ENCODE results near the gene CBX1. TPM values are rescaled to one million over a fixed set of nuclear protein-coding genes. Genes with fewer than 3 reads are reported as not detected.

Gene CBX1
- 10 to 100 TPM; 61.6 to 63.0 TPM for total RNA-seq

DNA sequence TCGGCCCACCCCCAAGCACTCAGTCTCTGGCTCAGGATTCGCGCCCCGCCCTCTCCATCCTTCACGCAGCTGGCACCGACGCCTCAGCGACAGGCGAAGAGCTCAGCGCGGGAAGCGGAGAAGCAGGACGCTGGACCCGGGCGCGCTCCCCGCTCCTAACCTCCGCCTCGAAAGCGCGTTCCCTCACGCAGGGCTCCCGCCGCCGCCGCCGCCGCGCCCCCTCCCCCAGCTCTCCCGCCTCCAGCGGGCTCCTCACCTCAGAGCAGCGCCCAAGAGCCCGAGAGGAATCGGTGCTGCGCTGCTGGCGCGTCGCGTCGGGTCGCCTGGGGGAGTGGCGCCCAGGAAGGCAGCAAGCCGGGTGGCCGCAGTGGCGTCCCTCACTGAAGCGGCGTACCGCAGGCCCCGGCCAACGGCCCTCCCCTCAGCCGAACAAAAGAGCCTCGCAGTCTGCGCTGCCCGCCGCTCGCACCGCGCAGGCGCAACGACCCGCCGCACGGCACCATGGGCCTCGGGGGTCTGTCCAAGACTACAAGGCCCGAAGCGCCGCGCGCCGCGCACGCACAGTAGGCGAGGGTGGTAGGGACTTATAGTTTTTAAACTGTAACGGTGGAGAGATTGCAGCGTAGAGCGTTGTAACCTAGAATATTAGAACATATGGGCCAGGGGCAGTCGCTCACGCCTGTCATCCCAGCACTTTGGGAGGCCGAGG, at the start of gene CBX1:
TSS of gene CBX1 (minus strand) at position 467 of the 709 bp plus-strand sequence. CDS start 24,474 bp downstream, outside the sequence.
- intact Hi-C loops (cut with micrococcal nuclease), result loop anchor here (1.0 to 10.0 kb wide), 5 partner anchors 53 to 1094 kb away; partner anchors contain the start of genes ATP5MC1, NFE2L1 and SCRN2
- Mint-ChIP-seq H3K27ac (peak within 1 kb of the TSS; percentile 81), H3K4me1 (ENCODE audit: low read depth) (peaks cover 34% of the 10 kb centered on the region), H3K36me3 (ENCODE audit: low read depth) (no peaks in the 10 kb centered on the region), H3K4me3 (peak within 1 kb of the TSS; percentile 97), H3K27me3 (ENCODE audit: low read depth) (no peaks in the 10 kb centered on the region), H3K9me3 (peaks cover 6% of the 10 kb centered on the region)
- DNase-seq, result peak; percentile 95
- CTCF ChIA-PET, result interaction anchor here (0.7 to 0.8 kb wide), 2 partner anchors 12 to 30 kb away, joined by 3 read pairs; no protein-coding TSS in a partner anchor

DNA sequence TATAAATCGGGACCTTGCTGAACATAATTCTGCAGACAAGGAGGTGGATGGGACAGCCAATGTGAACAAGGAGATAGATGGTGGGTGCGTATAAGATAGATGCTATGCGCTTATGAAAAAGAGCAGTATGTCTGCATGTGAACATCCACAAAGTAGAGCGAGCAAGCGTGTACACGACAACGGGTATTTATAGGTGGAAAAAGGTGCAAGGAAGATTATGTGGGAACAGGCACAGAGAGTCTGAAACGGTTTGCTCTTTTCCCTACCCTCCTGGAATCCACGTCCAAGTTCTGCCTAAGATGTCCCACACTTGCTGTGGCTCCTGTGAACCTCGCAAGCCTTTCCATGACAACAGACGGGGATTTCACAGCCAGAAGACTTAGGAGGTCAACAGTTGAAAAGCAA, 49.3 kb upstream of the CBX1 start:
- Mint-ChIP-seq H3K27ac (no peak overlapping the region), H3K4me1 (ENCODE audit: low read depth) (peaks cover under 1% of the 10 kb centered on the region), H3K4me3 (no peak overlapping the region), H3K9me3 (no peaks in the 10 kb centered on the region), H3K36me3 (ENCODE audit: low read depth) (no peaks in the 10 kb centered on the region), H3K27me3 (ENCODE audit: low read depth) (no peaks in the 10 kb centered on the region)
- CTCF ChIA-PET, result interaction anchor here (0.7 kb wide), 1 partner anchor 14 kb away, joined by 3 read pairs; no protein-coding TSS in a partner anchor
- no peak for DNase-seq
- intact Hi-C loops (cut with micrococcal nuclease), result no loop called here

DNA sequence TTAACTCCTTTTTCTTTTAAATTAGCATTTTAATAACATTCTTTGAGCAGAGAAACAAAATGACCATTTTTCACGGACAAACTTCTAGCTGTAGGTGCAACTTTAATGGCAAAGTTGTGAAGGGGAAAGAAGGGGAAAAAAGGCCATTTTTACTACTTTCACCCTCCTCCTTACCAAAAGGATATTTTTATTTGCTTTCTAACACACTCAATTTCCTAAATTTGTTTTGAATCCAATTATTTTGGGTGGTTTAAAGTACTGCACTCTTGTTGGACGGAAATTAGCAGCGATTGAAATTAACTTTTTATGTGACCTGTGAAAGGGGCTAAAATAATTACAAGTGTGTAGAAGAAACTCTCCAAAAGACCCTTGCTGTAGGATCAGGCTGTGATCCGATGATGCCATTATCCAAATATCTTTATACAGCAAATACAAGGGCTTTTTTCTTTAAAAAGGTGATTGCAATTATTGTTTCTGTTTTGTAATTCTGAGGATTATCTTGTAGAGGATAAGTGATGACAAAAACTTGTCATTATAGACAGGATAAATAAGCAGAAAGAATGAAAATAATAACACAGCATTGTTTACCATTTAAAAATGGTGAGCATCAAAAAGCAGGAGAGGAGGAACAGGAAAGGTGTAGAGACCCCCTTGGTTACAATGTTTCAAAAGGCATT, 48.6 kb upstream of the CBX1 start:
- Mint-ChIP-seq H3K4me3 (no peak overlapping the region), H3K9me3 (no peaks in the 10 kb centered on the region), H3K4me1 (ENCODE audit: low read depth) (peaks cover 4% of the 10 kb centered on the region), H3K27ac (no peak overlapping the region), H3K36me3 (ENCODE audit: low read depth) (no peaks in the 10 kb centered on the region), H3K27me3 (ENCODE audit: low read depth) (no peaks in the 10 kb centered on the region)
- intact Hi-C loops (cut with micrococcal nuclease), result no loop called here
- CTCF ChIA-PET, result interaction anchor here (1.0 to 1.1 kb wide), 2 partner anchors 8 to 24 kb away, joined by 3 read pairs; no protein-coding TSS in a partner anchor
- no peak for DNase-seq

DNA sequence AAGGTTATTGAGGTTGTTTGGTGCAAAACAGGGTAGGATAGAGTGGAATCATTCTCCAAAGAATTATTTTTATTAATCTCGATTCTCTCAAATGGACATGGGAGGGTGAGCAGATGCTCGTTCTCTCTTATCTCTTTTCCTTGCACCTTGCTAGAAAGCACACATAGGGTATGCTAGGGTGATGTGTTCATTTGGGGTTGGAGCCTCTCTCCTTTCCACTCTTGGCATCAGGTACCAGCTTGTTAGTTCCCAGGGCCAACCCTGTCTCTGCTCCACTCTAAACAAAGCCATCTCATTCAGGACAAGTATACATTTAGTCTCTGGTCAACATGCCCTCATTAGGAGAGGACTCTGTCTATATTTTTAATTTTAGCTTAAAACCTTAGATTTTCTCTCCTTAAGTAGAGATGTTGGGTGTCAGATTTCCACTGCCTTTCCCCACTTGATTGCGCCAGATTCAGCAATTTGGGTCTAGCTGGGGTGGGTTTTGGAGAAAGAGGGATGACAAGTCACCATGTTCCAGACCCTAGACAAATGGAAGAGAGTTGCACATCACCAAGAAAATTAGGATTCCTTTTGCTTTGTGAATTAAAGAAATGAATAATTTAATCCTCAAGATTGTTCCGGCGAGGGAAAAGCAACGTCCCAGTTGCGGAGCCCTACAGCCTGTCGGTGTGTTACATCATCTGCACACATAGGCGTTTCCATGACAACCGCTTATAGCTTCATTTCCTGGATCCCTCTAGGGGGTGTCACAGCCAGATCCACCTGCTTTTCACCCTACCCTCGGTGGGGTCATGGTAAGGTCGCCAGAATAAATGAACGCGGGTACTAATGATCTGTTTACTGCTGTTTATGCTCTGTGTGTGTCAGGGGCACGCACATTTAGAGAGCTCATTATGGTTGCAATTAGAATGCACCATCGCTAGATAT, 47.8 kb upstream of the CBX1 start:
- Mint-ChIP-seq H3K4me3 (no peak overlapping the region), H3K36me3 (ENCODE audit: low read depth) (no peaks in the 10 kb centered on the region), H3K9me3 (no peaks in the 10 kb centered on the region), H3K27ac (no peak overlapping the region), H3K27me3 (ENCODE audit: low read depth) (no peaks in the 10 kb centered on the region), H3K4me1 (ENCODE audit: low read depth) (peaks cover 4% of the 10 kb centered on the region)
- CTCF ChIA-PET, result interaction anchor here (1.0 to 1.1 kb wide), 2 partner anchors 8 to 24 kb away, joined by 3 read pairs; no protein-coding TSS in a partner anchor
- intact Hi-C loops (cut with micrococcal nuclease), result no loop called here
- no peak for DNase-seq

DNA sequence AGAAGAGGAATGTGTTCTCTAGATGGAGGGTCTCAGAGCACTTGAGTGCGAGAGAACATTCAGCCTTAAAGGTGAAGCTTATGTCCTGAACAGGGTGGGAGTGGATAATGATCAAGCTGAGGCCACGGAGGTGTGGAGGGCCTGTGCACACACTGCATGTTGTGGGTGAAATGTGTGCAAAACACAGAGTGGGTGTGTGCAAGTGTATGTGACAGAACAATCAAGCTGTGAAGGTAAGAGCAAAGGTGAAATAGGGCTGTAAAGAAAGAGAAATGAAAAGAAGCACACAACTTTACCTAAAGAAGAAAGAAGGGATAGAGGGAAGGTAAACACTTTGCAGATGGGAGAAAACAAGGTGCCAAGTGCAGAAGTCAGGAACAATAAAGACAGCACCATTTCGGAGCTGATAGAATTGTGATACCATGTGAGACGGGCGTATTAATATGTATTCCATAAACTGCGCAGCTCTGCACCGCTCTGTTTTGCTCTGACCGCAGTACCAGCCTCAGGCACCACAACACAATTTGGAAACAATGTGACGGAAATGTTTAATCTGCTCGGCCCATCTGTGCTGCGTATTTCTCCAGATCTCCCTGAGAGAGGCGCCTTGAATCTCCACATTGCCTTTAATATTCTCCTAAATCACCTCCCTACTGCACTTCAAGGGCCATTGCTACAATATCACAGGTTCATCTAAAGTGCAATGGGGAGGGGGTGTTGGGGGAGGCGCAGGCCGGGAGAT, 46.9 kb upstream of the CBX1 start:
- H3K27me3 Mint-ChIP-seq (ENCODE audit: low read depth), result no peaks in the 10 kb centered on the region
- peaks cover 4% of the 10 kb centered on the region for H3K4me1 Mint-ChIP-seq (ENCODE audit: low read depth)
- intact Hi-C loops (cut with micrococcal nuclease), result no loop called here
- H3K27ac Mint-ChIP-seq, result no peak overlapping the region
- H3K9me3 Mint-ChIP-seq, result no peaks in the 10 kb centered on the region
- CTCF ChIA-PET, result interaction anchor here (0.9 to 1.2 kb wide), 2 partner anchors 445 to 531 kb away, joined by 4 to 5 read pairs; partner anchors contain the start of gene HOXB5
- H3K4me3 Mint-ChIP-seq, result no peak overlapping the region
- DNase-seq, result no peak
- H3K36me3 Mint-ChIP-seq (ENCODE audit: low read depth), result no peaks in the 10 kb centered on the region

DNA sequence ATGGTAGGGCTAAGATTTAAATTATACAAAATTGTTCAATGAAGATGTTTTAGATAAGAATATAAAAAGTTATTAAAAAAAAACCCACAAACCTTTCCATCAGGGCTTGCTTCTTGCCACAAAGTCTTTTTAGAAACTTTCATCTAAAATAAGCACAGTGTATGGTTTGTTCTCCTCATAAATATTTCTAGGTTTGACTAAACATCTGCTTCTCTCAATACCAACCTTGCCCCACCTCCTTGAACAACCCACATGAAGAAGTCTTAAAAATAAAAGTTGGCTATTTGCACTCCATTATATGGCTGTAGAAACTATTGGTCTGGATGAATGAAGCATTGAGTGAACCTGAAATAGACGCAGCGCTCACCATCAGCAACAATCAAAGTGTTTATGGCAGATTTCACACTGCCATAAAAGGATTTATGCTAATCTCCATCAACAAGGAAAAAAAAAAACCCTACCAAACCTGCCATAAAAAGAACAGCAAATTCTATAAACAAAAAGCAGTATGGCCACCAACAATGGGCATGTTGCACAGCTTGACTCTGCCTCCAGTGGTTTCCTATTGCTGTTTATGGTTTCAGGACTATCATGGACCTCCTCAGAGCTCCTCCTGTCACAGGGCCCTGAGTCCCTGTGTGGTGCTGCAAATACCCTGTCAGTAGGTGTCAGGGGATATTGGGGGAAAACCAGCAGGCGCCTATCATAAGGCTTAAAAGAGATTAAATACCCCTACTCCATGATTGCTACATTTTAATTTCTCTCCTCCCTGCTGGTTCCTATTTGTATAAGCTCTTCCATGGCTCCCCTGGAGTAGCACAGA, 43.9 kb upstream of the CBX1 start:
- H3K36me3 Mint-ChIP-seq (ENCODE audit: low read depth), result peaks cover 2% of the 10 kb centered on the region
- no peak overlapping the region for H3K4me3 Mint-ChIP-seq
- no peaks in the 10 kb centered on the region for H3K27me3 Mint-ChIP-seq (ENCODE audit: low read depth)
- no peaks in the 10 kb centered on the region for H3K9me3 Mint-ChIP-seq
- no peak for DNase-seq
- intact Hi-C loops (cut with micrococcal nuclease), result no loop called here
- H3K4me1 Mint-ChIP-seq (ENCODE audit: low read depth), result peaks cover 11% of the 10 kb centered on the region
- no peak overlapping the region for H3K27ac Mint-ChIP-seq
- CTCF ChIA-PET, result interaction anchor here (2.0 kb wide), 1 partner anchor 10 kb away, joined by 4 read pairs; no protein-coding TSS in a partner anchor

DNA sequence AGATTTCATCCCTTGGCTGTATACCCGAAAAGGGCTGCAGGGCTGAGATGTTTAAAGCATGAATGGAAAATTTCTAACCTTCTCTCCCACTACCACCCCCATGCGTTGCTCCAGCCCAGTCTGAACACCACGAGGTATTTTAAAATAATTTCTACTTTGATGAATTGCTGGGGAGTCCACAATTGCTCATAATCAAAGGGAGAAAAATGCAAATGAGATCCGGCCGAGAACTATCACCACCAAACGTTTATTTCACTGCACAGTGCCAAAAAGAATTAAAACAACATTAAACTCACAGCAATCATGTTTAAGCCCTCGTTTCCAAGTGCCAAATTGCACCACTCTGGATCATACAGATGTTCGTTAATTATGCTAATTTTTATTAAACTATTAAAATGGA, 43.0 kb upstream of the CBX1 start:
- no peak overlapping the region for H3K27ac Mint-ChIP-seq
- H3K36me3 Mint-ChIP-seq (ENCODE audit: low read depth), result peaks cover 7% of the 10 kb centered on the region
- CTCF ChIA-PET, result interaction anchor here (0.6 to 2.0 kb wide), 3 partner anchors 9 to 69 kb away, joined by 3 to 4 read pairs (median 3); no protein-coding TSS in a partner anchor
- no peaks in the 10 kb centered on the region for H3K27me3 Mint-ChIP-seq (ENCODE audit: low read depth)
- DNase-seq, result no peak
- peaks cover 17% of the 10 kb centered on the region for H3K4me1 Mint-ChIP-seq (ENCODE audit: low read depth)
- H3K9me3 Mint-ChIP-seq, result no peaks in the 10 kb centered on the region
- H3K4me3 Mint-ChIP-seq, result no peak overlapping the region
- intact Hi-C loops (cut with micrococcal nuclease), result no loop called here

DNA sequence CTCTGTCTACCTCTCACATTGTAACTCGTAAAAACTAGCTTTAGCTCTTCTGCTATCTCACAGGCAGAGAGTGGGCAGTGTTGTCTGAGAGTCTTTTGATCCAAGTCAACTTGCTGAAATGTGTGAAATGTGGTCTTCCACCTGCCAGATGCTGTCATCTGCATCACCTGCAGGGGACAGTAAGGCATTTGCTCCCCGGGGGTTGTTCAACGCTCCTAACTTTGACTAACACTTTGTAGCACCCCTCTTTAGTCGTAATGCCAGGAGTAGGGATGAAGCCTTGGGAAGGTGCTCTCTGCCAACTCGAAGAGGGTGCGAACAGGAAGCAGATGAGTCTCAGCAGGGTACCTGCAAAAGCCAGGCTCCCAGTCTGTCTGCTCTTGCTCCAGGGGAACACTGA, 42.4 kb upstream of the CBX1 start:
- Mint-ChIP-seq H3K4me1 (ENCODE audit: low read depth) (peaks cover 17% of the 10 kb centered on the region), H3K27me3 (ENCODE audit: low read depth) (no peaks in the 10 kb centered on the region), H3K9me3 (no peaks in the 10 kb centered on the region), H3K36me3 (ENCODE audit: low read depth) (peaks cover 7% of the 10 kb centered on the region), H3K27ac (no peak overlapping the region), H3K4me3 (no peak overlapping the region)
- no peak for DNase-seq
- intact Hi-C loops (cut with micrococcal nuclease), result no loop called here
- CTCF ChIA-PET, result interaction anchor here (0.7 to 2.0 kb wide), 3 partner anchors 8 to 449 kb away, joined by 3 to 4 read pairs (median 3); no protein-coding TSS in a partner anchor

DNA sequence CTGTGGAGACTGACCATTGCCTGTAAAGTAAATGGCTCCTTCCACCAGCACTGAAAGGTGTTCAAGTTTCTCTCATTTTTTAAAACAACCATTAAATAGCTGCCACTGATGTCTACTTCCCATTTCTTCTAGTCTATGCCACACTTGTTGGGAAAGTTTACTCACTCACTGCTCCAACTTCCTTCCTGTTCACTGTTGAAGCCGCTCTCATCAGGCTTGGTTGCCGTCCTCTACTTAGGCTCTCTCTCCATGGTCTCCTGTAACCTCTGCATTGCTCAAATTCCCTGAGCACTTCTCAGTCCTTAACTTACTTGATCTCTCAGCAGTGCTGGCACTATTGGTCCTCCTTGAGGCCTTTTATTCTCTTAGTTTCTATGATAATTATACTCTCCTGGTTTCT, 38.7 kb upstream of the CBX1 start:
- Mint-ChIP-seq H3K9me3 (no peaks in the 10 kb centered on the region), H3K4me3 (no peak overlapping the region), H3K4me1 (ENCODE audit: low read depth) (peaks cover 14% of the 10 kb centered on the region), H3K27me3 (ENCODE audit: low read depth) (no peaks in the 10 kb centered on the region), H3K36me3 (ENCODE audit: low read depth) (peaks cover 12% of the 10 kb centered on the region), H3K27ac (peak overlapping the region; percentile 76)
- intact Hi-C loops (cut with micrococcal nuclease), result no loop called here
- CTCF ChIA-PET, result interaction anchor here (1.6 kb wide), 1 partner anchor 11 kb away, joined by 5 read pairs; no protein-coding TSS in a partner anchor
- DNase-seq, result no peak

DNA sequence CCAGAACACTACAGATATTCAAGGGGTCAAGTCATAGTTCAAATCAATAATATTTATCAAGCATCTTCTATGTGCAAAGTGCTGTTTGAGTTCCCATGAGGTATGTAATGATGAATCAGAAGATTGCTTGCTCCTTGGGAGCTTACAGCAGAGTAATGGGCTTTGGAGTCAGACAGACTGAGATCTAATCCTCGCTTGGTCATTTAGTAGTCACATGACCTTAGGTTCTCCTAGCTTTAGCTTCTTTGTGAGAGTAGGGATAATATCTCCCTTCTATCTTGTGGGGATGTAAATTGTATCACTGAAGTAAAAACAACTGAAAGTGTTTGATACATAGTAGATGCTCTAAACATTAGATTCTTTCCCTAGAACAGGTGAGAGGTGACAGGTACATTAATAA, 36.4 kb upstream of the CBX1 start:
- Mint-ChIP-seq H3K36me3 (ENCODE audit: low read depth) (peaks cover 12% of the 10 kb centered on the region), H3K4me1 (ENCODE audit: low read depth) (peaks cover 14% of the 10 kb centered on the region), H3K9me3 (no peaks in the 10 kb centered on the region), H3K27me3 (ENCODE audit: low read depth) (no peaks in the 10 kb centered on the region), H3K4me3 (no peak overlapping the region), H3K27ac (no peak overlapping the region)
- intact Hi-C loops (cut with micrococcal nuclease), result no loop called here
- no peak for DNase-seq
- CTCF ChIA-PET, result interaction anchor here (0.6 kb wide), 2 partner anchors 164 to 597 kb away, joined by 3 read pairs; no protein-coding TSS in a partner anchor

Data from activated naive CD4-positive, alpha-beta T cell treated with anti-CD3 and anti-CD28 coated beads for 36 hours (primary cell).